HepG2 (cell line): Measurements from ENCODE around the gene AFAP1L2.

ENCODE experiments used
- BRF2 ChIP-seq: sonication (generic); formaldehyde crosslinking; IDR thresholded peaks from 2 replicates; pipeline ENCODE4 v1.8.1; 2022; ENCODE audit warnings: mild to moderate bottlenecking, missing genetic modification reagents
- CEBPG ChIP-seq: IDR thresholded peaks from 2 replicates; pipeline ENCODE4 v1.6.1; 2016
- CTCF ChIP-seq: sonication (generic); formaldehyde crosslinking; IDR thresholded peaks from 2 replicates; pipeline ENCODE4 v1.5.0; 2020; ENCODE audit warnings: mild to moderate bottlenecking, missing genetic modification reagents, moderate library complexity
- E2F1 ChIP-seq: sonication (generic); formaldehyde crosslinking; IDR thresholded peaks from 2 replicates; pipeline ENCODE4 v1.5.0; 2020; ENCODE audit warnings: missing genetic modification reagents
- EZH2 ChIP-seq: conservative IDR thresholded peaks from 2 replicates; pipeline ENCODE4 v1.6.1; 2012; ENCODE audit warnings: mild to moderate bottlenecking, low read depth, low read length, moderate library complexity
- JARID2 ChIP-seq: sonication (generic); formaldehyde crosslinking; IDR thresholded peaks from 2 replicates; pipeline ENCODE4 v1.8.1; 2023; ENCODE audit warnings: missing genetic modification reagents, inconsistent platforms; ENCODE audit not compliant: insufficient replicate concordance
- KDM5A ChIP-seq: fragments of 200-600 bp; sonication (generic); IDR thresholded peaks from 2 replicates; pipeline ENCODE4 v1.7.0; 2018; ENCODE audit warnings: antibody characterized with exemption, mild to moderate bottlenecking, low read length, borderline replicate concordance
- NR2F6 ChIP-seq, 2 experiments: IDR thresholded peaks; 2 replicates each; pipeline ENCODE4 v1.6.1; 2016; ENCODE audit warnings: antibody characterized with exemption in 1 of 2, mild to moderate bottlenecking in 1 of 2
- SKI ChIP-seq: fragments of 450-650 bp; IDR thresholded peaks from one replicate; pipeline ENCODE4 v1.6.1; 2018; ENCODE audit warnings: mild to moderate bottlenecking; ENCODE audit not compliant: partially characterized antibody
- ZFX ChIP-seq: sonication (generic); formaldehyde crosslinking; IDR thresholded peaks from 2 replicates; pipeline ENCODE4 v1.4.0; 2020; ENCODE audit warnings: mild to moderate bottlenecking, low read depth, missing genetic modification reagents, moderate library complexity
- ZNF549 ChIP-seq: sonication (generic); formaldehyde crosslinking; IDR thresholded peaks from 2 replicates; pipeline ENCODE4 v1.5.0; 2020; ENCODE audit warnings: missing genetic modification reagents
- ZNF607 ChIP-seq: sonication (generic); formaldehyde crosslinking; IDR thresholded peaks from 2 replicates; pipeline ENCODE4 v1.5.1; 2020; ENCODE audit warnings: missing genetic modification reagents, mild to moderate bottlenecking, borderline replicate concordance

- no peak for TF ChIP-seq EZH2
- TF ChIP-seq BRF2 (CRISPR knock-in tag), result no peak
- TF ChIP-seq NR2F6 (IDR thresholded peaks at IDR 0.05), result no peak
- no peak for TF ChIP-seq NR2F6 (CRISPR knock-in tag; IDR thresholded peaks at IDR 0.05)
- TF ChIP-seq ZNF549 (CRISPR knock-in tag), result no peak
- TF ChIP-seq SKI, result no peak
- no peak for TF ChIP-seq KDM5A
- no peak for TF ChIP-seq CEBPG
- no peak for TF ChIP-seq ZNF607 (CRISPR knock-in tag)
- no peak for TF ChIP-seq E2F1
- TF ChIP-seq CTCF (CRISPR knock-in tag), result no peak
- TF ChIP-seq ZFX (CRISPR knock-in tag), result no peak
- no peak for TF ChIP-seq JARID2 (CRISPR knock-in tag)
These were observed 67.3 kb downstream of the AFAP1L2 start for GRCh38 chr10:114336823-114337509.
